Activated T-helper 1 cell treated with anti-CD3 and anti-CD28 coated beads, Interleukin-12 subunit alpha, Interleukin-12 subunit beta, Interleukin-2, Interleukin-4 antibody, amounts not matched to agents 30 ng/mL and 10 ng/mL and 1 ng/mL, durations not matched to agents 14 hours and 24 hours and 36 hours (primary cell): Measurements from ENCODE around the gene CDKN1A. TPM values are rescaled to one million over a fixed set of nuclear protein-coding genes. Genes with fewer than 3 reads are reported as not detected.
"Not testable (repeated sequence)": the region's sequence is repeated elsewhere in the genome, so short reads cannot be mapped to it uniquely, and the experiment has no call there.

Experiments used
- DNase-seq: peaks from one replicate; pipeline ENCODE4 v3.0.0; 2021; ENCODE audit warnings: low spot score
- H3K27ac Mint-ChIP-seq: one replicate; pipeline ENCODE4 v1.8.0; 2021; ENCODE audit warnings: mild to moderate bottlenecking, mixed read lengths
- H3K27me3 Mint-ChIP-seq: one replicate; pipeline ENCODE4 v1.8.0; 2022; ENCODE audit warnings: mild to moderate bottlenecking, moderate library complexity, mixed read lengths; ENCODE audit not compliant: insufficient read depth
- H3K36me3 Mint-ChIP-seq: one replicate; pipeline ENCODE4 v1.8.0; 2021; ENCODE audit warnings: low read depth, mixed read lengths
- H3K4me1 Mint-ChIP-seq: one replicate; pipeline ENCODE4 v1.8.0; 2021; ENCODE audit warnings: low read depth, mixed read lengths
- H3K4me3 Mint-ChIP-seq: one replicate; pipeline ENCODE4 v1.8.0; 2021; ENCODE audit warnings: mild to moderate bottlenecking, moderate library complexity, mixed read lengths
- H3K9me3 Mint-ChIP-seq: one replicate; pipeline ENCODE4 v1.8.0; 2021; ENCODE audit warnings: mixed read lengths
- intact Hi-C: fragments of 100-400 bp; cut with micrococcal nuclease; formaldehyde crosslinking; loops from one replicate; pipeline ENCODE4 v1.15.1; 2024
- total RNA-seq: library from RNA; stranded (reverse); gene quantifications from 2 replicates; pipeline ENCODE4 v1.2.3, GENCODE V29; 2022

Gene CDKN1A
- total RNA-seq, 1 donor from 2014 or later, result 107 TPM

DNA sequence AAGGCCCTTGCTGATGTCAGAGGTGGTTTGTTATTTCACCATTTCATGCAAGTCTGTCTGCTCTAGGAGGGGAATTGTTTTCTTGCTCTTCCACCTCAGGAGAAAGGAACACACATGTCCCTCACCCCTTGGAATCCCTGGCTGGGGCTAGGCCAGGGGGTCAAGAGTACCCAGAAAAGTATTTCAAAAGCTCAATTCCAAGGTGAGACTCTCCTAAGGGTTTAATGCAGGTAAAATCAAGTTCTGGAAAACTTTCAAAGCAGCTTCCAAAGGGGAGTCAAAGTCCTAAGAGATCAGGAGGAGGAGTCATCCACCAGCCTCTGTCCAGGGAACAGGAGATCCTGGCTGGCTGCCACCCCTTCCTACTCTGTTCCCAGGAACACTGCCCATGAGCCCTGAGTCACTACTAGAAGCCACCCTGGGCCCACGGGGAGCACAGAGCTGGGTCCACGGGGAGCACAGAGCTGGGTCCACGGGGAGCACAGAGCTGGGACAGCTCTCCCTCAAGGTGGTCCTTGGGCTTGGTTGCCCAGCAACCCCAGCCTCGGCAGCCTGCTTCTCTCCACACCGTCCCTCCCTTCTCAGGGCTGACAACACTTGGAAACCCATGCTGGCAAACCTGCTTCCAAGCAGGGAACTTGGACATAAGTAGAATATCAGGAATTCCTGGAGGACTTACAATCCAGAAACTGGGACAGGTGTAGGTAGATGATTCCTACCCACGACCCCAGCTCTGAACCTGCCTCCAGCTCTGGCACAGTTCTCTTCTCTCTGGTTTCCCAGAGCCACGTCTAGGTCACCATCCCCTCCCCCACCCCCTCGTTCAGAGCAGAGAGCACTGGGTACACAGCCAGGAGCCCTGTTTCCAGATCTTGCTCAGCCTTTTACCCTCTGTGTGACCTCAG is 35.3 kb upstream of the CDKN1A start:
- Mint-ChIP-seq H3K27me3 (peaks cover 19% of the 10 kb centered on the region), H3K36me3 (no peaks in the 10 kb centered on the region), H3K9me3 (no peaks in the 10 kb centered on the region), H3K4me1 (no peaks in the 10 kb centered on the region), H3K4me3 (no peak overlapping the region), H3K27ac (no peak overlapping the region)
- no peak for DNase-seq
- intact Hi-C loops, result no loop called here

DNA sequence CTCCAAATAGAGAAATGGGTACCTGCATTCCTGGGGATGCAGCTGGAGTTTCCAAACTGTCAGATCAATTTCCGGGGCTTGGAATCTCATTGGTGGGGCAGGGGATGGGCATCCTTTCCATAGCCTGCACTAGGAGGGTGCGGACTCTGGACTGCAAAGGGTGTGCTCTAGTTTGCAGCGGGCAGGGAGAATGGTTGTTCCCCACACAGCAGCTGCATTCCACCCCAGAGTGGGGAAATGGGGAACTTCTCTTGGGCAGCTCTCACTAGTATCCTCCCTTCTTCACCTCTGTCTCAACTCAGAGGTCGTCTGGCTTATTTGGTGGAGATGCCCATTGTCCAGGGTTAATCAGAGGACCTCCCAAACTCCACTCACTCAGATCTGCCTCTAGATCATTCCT is 34.5 kb upstream of the CDKN1A start:
- Mint-ChIP-seq H3K36me3 (no peaks in the 10 kb centered on the region), H3K9me3 (no peaks in the 10 kb centered on the region)
- intact Hi-C loops, result no loop called here

DNA sequence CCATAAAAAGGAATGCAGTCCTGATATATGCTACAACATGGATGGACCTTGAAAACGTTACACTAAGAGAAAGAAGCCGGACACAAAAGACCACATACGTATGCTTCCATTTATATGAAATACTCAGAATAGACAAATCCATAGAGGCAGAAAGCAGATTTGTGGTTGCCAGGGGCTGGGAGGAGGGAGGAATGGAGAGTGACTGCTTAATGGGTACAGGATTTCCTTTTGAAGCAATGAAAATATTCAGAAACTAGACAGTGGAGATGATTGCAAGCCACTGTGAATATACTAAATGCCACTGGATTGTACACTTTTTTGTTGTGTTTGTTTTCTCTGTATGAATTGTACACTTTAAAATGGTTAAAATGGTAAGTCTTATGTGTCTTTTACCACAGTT is 29.4 kb upstream of the CDKN1A start:
- no peaks in the 10 kb centered on the region for H3K9me3 Mint-ChIP-seq
- H3K27ac Mint-ChIP-seq, result no peak overlapping the region
- peaks cover 34% of the 10 kb centered on the region for H3K27me3 Mint-ChIP-seq
- no peak for DNase-seq
- intact Hi-C loops, result no loop called here
- H3K4me3 Mint-ChIP-seq, result no peak overlapping the region
- no peaks in the 10 kb centered on the region for H3K4me1 Mint-ChIP-seq
- H3K36me3 Mint-ChIP-seq, result no peaks in the 10 kb centered on the region

More for the DNA sequence above, 34.5 kb upstream of the CDKN1A start:
- no peak for DNase-seq
- H3K27ac Mint-ChIP-seq, result no peak overlapping the region
- peaks cover 22% of the 10 kb centered on the region for H3K27me3 Mint-ChIP-seq
- no peaks in the 10 kb centered on the region for H3K4me1 Mint-ChIP-seq
- no peak overlapping the region for H3K4me3 Mint-ChIP-seq

DNA sequence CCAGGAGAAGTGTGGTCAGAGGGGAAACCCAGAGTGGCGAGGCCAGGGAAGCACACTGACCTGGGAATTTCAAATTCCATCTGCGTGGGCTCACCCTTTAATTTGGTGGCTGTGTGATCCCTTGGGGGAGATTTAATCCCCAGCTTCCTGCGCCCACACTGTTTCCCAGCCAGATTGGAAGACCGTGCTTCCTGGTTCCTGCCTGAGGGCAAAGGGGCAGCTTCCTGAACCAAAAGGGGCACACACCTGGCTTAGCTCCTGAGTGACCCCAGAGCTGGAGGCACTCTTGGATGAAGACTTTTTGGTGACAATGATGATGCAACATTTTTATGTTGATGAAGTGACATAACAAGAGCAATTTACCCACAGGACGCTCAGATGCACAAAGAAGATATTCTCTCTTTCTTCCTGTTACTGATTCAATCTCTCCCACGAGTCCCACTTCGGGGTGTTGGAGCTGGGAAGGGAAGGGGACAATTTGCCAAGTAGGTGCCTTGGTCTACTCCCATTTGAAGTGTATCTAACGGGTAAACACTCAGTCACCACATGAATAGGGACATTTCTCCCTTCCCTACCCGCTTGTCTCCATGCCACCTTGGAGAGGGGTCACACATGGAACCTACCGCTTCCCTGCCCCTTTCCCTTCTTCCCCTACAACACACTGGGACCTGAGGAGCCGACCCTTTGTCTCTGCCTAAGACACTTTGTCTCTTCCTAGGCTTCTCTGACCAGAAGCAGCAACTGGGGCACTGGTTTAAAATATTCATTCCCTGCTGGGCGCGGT is 28.6 kb upstream of the CDKN1A start:
- peaks cover 41% of the 10 kb centered on the region for H3K27me3 Mint-ChIP-seq
- no peak for DNase-seq
- peaks cover under 1% of the 10 kb centered on the region for H3K4me1 Mint-ChIP-seq
- no peak overlapping the region for H3K27ac Mint-ChIP-seq
- no peaks in the 10 kb centered on the region for H3K36me3 Mint-ChIP-seq
- no peaks in the 10 kb centered on the region for H3K9me3 Mint-ChIP-seq
- no peak overlapping the region for H3K4me3 Mint-ChIP-seq
- intact Hi-C loops, result no loop called here

DNA sequence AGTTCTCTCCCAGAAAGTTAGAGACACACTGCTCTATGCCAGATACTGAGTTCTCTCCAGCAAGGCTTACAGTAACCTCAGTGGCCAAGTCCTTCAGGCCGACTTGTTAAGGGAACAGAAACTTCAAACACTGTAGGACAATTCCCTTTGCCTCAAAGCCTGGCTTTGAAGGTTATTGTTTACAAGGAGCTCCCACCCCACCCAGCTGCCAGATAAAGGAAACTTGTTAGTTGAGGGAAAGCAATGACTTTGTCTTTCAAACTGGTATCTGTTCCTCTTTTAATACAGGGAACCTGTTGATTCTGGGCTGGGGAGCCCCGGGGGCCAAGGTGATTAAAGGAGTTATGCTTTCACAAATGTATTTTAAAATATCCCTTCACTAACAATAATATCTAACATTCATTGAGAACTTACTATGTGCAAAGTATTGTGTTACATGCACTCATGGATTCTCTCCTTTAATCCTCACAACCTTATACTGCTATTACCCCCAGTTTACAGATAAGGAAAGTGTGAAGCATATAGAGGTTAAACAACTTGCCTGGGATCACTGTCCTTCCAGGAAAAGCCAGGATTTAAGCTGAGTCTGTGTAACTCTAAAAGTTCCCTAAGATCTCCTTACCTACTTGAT is 27.6 kb upstream of the CDKN1A start:
- no peak for DNase-seq
- Mint-ChIP-seq H3K27me3 (peaks cover 46% of the 10 kb centered on the region), H3K4me1 (peaks cover 7% of the 10 kb centered on the region), H3K36me3 (no peaks in the 10 kb centered on the region), H3K9me3 (no peaks in the 10 kb centered on the region), H3K4me3 (no peak overlapping the region), H3K27ac (no peak overlapping the region)
- intact Hi-C loops, result no loop called here

DNA sequence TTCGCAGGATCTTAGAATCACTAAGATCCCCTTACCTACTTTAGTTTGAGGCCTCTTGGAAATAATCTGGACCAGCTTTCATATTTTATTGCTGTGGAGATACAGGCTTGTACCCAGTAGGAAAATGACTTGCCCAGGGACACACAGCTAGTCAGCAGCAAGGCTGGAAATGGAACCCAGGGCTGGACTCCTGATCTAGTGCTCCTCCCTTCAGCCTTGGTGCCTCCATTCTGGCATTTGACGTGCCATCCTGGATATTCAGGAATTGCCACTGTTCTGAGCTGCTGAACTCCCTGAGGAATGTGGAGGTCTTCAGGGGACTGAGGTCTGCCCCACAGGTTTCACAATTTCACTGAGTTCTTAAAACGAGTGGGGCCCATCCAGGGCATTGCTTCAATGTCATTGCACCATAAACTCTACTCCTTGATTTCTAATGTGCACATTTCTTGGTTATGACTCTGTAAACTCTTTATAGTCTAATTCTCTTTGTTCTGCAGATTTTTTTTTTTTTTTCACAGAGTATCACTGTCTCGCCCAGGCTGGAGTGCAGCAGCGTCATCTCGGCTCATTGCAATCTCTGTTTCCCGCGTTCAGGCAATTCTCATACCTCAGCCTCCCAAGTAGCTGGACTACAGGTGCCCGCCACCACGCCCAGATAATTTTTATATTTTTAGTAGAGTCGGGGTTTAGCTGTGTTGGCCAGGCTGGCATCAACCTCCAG is 26.7 kb upstream of the CDKN1A start:
- peaks cover 43% of the 10 kb centered on the region for H3K27me3 Mint-ChIP-seq
- no peak for DNase-seq
- H3K4me1 Mint-ChIP-seq, result peaks cover 7% of the 10 kb centered on the region
- H3K36me3 Mint-ChIP-seq, result no peaks in the 10 kb centered on the region
- H3K9me3 Mint-ChIP-seq, result no peaks in the 10 kb centered on the region
- no peak overlapping the region for H3K27ac Mint-ChIP-seq
- intact Hi-C loops, result no loop called here
- no peak overlapping the region for H3K4me3 Mint-ChIP-seq

DNA sequence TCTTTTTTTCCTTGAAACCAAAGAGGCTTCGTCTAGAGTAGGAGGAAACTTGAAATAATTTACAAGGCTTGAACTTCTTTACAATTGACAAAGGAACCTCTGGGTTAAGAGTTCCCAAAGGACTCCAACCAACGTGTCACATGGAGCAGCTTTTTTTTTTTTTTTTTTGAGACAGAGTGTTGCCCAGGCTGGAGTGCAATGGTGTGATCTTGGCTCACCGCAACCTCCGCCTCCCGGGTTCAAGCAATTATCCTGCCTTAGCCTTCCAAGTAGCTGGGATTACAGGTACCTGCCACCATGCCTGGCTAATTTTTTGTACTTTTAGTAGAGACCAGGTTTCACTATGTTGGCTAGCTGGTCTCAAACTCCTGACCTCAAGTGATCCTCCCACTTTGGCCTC is 24.0 kb upstream of the CDKN1A start:
- intact Hi-C loops, DNase-seq, H3K36me3 Mint-ChIP-seq, H3K9me3 Mint-ChIP-seq, H3K4me1 Mint-ChIP-seq, H3K4me3 Mint-ChIP-seq, H3K27ac Mint-ChIP-seq: not testable (repeated sequence)
- H3K27me3 Mint-ChIP-seq, result peaks cover 50% of the 10 kb centered on the region

DNA sequence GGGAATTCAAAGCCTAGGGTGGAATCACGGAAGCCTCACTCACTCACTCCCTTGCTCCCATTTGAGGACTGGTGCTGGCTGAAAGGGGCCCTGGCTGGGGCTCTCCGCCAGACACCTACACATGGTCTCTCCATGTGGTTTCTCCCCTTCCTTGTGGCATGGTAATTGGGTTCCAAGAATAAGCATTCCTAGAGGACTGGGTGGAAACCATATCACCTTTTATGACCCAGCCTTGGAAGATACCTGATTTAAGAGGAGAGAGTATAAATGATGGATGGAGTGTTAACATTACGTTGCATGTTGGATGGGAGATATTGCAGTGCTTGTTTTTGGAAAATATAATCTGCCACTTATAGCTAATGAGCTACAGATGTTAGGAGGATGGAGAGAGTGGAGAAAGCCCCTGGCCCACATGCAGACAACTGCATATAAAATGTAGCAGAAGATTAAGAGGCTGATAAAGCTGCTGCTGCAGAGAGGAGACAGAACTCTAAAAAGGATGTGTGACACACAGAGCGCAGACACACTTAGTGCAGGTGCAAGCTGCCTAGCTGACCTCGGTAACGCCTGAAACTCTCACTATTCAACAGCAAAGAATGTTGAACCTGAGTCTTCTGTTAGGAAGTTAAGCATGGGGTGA is 23.3 kb upstream of the CDKN1A start:
- Mint-ChIP-seq H3K27me3 (peaks cover 52% of the 10 kb centered on the region), H3K9me3 (no peaks in the 10 kb centered on the region), H3K27ac (no peak overlapping the region), H3K4me3 (no peak overlapping the region), H3K4me1 (peaks cover 7% of the 10 kb centered on the region), H3K36me3 (no peaks in the 10 kb centered on the region)
- intact Hi-C loops, result no loop called here
- no peak for DNase-seq

DNA sequence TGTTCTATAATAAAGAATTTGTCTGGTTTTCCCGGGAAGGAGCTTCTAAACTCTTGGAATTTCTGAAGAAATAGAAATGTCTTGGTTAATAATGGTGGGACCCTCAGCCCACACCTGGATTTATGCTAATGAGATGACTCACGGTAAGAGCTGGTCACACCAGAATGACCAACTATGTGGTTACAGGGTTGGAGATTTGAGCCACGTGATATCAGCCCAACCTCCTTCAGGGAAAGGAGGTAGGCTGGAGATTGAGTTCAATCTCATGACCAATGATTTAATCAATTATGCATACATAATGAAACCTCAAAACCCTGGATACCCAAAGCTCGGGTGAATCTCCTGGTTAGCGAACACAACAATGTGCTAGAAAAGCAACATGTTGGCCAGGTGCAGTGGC is 22.1 kb upstream of the CDKN1A start:
- H3K27me3 Mint-ChIP-seq, result peaks cover 52% of the 10 kb centered on the region
- no peak overlapping the region for H3K27ac Mint-ChIP-seq
- no peak overlapping the region for H3K4me3 Mint-ChIP-seq
- no peak for DNase-seq
- H3K4me1 Mint-ChIP-seq, result peaks cover 7% of the 10 kb centered on the region
- no peaks in the 10 kb centered on the region for H3K9me3 Mint-ChIP-seq
- intact Hi-C loops, result no loop called here
- H3K36me3 Mint-ChIP-seq, result no peaks in the 10 kb centered on the region

DNA sequence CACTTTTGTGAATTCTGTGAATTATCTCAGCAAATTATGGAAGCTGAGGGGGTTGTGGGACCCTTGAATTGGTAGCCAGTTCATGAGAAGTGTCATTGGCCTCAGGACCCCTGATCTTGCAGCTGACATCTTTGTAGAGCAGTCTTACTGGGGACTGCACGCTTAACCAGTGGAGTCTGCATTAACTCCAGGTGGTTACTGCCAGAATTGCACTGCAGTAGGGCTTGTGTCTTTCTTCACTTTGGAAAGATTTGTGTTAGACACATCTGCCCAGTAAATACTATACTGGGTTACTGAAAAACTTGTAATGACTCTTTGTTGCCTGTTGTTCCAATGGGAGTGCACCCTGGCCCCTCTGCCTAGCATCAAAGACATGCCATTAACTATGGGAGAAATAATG is 21.2 kb upstream of the CDKN1A start:
- Mint-ChIP-seq H3K4me3 (no peak overlapping the region), H3K27ac (no peak overlapping the region), H3K27me3 (peaks cover 52% of the 10 kb centered on the region), H3K9me3 (no peaks in the 10 kb centered on the region), H3K4me1 (peaks cover 7% of the 10 kb centered on the region), H3K36me3 (no peaks in the 10 kb centered on the region)
- intact Hi-C loops, result no loop called here
- no peak for DNase-seq

DNA sequence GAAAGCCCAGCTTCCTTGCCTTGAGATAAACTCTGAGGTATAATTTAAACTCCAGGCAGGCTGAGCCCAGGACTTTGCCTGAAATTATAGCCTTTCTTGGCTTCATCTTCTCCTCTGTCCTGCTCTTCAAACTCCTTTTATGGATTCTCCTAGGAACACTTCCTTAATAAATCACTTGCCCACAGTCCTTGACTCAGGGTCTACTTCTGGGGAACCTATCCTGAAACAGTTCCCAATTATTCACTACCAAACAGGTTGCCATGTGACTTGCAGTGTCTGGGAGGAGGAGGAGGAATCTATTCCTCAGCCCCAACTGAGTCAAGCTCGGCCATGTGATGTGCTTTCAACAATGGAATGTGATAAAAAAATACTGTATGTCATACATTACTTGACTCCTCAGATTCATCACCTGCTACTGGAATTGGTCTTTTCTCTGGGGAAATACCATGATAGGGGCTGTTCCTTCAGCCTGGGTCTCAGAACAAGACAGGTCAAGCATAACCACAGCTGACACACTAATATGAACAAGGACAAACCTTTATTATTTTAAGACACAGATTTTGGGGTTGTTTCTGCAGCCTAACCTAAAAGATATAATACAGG is 20.5 kb upstream of the CDKN1A start:
- H3K4me3 Mint-ChIP-seq, result no peak overlapping the region
- peaks cover 50% of the 10 kb centered on the region for H3K27me3 Mint-ChIP-seq
- H3K36me3 Mint-ChIP-seq, result no peaks in the 10 kb centered on the region
- H3K4me1 Mint-ChIP-seq, result peaks cover 7% of the 10 kb centered on the region
- no peaks in the 10 kb centered on the region for H3K9me3 Mint-ChIP-seq
- H3K27ac Mint-ChIP-seq, result no peak overlapping the region
- DNase-seq, result no peak
- intact Hi-C loops, result no loop called here

DNA sequence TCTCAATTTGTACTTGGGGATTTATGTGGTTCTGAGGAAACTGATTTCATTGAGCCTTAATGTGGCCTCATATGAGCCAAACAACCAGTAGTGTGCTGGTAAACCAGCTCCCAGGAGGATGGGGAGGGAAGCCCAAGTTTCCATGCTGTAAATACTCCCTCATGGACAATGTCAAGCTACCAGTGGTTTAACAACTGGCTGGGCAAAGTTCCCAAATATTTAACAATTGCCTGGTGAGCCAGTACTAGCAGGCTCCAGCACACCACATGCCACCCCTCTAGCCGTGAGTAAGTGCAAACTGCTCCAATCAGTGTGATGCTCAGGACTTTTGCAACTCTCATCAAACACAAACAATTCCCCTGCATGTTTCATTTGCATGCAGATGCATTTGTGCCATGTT is 19.2 kb upstream of the CDKN1A start:
- H3K4me3 Mint-ChIP-seq, result no peak overlapping the region
- no peak overlapping the region for H3K27ac Mint-ChIP-seq
- H3K36me3 Mint-ChIP-seq, result no peaks in the 10 kb centered on the region
- H3K9me3 Mint-ChIP-seq, result no peaks in the 10 kb centered on the region
- no peak for DNase-seq
- H3K4me1 Mint-ChIP-seq, result peaks cover 11% of the 10 kb centered on the region
- intact Hi-C loops, result no loop called here
- H3K27me3 Mint-ChIP-seq, result peaks cover 46% of the 10 kb centered on the region
